Uterus (tissue), 4 donors: ENCODE results near the gene CREB3L2. TPM values are rescaled to one million over a fixed set of nuclear protein-coding genes. Genes with fewer than 3 reads are reported as not detected.
A peak's percentile ranks its signal among the peaks of the same experiment; 100 is the strongest.

Source experiments
- DNase-seq, 2 donors: peaks; one replicate each; pipeline ENCODE4 v3.0.0-alpha.2; 2019 to 2020
- H3K27ac ChIP-seq, 2 donors: fragments of 200-600 bp; sonication (generic); 1 replicate in 1 of 2; 2 replicates in 1 of 2; pipeline ENCODE4 v1.5.1; 2016 to 2018
- H3K27me3 ChIP-seq, 2 donors: fragments of 200-600 bp; sonication (generic); one replicate each; pipeline ENCODE4 v1.5.1; 2018 to 2019; ENCODE audit warnings: control low read depth in 1 of 2
- H3K36me3 ChIP-seq, 2 donors: fragments of 200-600 bp; sonication (generic); one replicate each; pipeline ENCODE4 v1.5.1; 2019; ENCODE audit warnings: control low read depth in 1 of 2
- H3K4me1 ChIP-seq, 2 donors: fragments of 200-600 bp; sonication (generic); one replicate each; pipeline ENCODE4 v1.5.1; 2018 to 2019; ENCODE audit warnings: control low read depth in 1 of 2
- H3K4me3 ChIP-seq, 2 donors: fragments of 200-600 bp; sonication (generic); 1 replicate in 1 of 2; 2 replicates in 1 of 2; pipeline ENCODE4 v1.5.1; 2018 to 2019; ENCODE audit warnings: mild to moderate bottlenecking in 1 of 2
- H3K9me3 ChIP-seq, 2 donors: fragments of 200-600 bp; sonication (generic); one replicate each; pipeline ENCODE4 v1.5.1; 2019; ENCODE audit warnings: control low read depth in 1 of 2
- POLR2A ChIP-seq, 2 donors: fragments of 450-650 bp; IDR thresholded peaks; one replicate each; pipeline ENCODE4 v1.6.1; 2016; ENCODE audit warnings: antibody characterized with exemption in 2 of 2, mild to moderate bottlenecking in 1 of 2, moderate library complexity in 1 of 2
- intact Hi-C: fragments of 100-400 bp; cut with DNase I; formaldehyde crosslinking; loops from one replicate; pipeline ENCODE4 v1.15.1; 2023; ENCODE audit warnings: low total_unique reads
- total RNA-seq, 4 donors: library from RNA; depleted of rRNA in 3 of 4; stranded (reverse); fragments of >200 nt in 3 of 4; gene quantifications; one replicate each; pipeline versions ENCODE4 v1.1.0 to v1.2.4, GENCODE V29; 2014 to 2023
- TF ChIP-seq, protein P1 (sequence below), 4 experiments: fragments of 200-600 bp in 2 of 4; fragments of 450-650 bp in 2 of 4; sonication (generic) in 2 of 4; IDR thresholded peaks; one replicate each; pipeline ENCODE4 v1.5.1; 2016 to 2019; ENCODE audit warnings: antibody characterized with exemption in 4 of 4, mild to moderate bottlenecking in 2 of 4, moderate library complexity in 1 of 4
- donor health status: DM: yes; HTN: yes; CAD: no.

CREB3L2 gene
- total RNA-seq, 4 donors from 2014 or later: 24.7 to 185 (median 41.1) TPM

- intact Hi-C loops: loop anchor here (10.0 kb wide), 1 partner anchor 236 kb away; no protein-coding TSS in a partner anchor
- DNase-seq: no peak
- Histone ChIP-seq H3K27ac (no peak overlapping the region), H3K36me3 (no peaks in the 10 kb centered on the region), H3K4me1 (no peaks in the 10 kb centered on the region), H3K9me3 (no peaks in the 10 kb centered on the region), H3K4me3 (no peak overlapping the region), H3K27me3 (no peaks in the 10 kb centered on the region)
- TF ChIP-seq POLR2A (IDR thresholded peaks at IDR 0.05): no peak
Observed at GRCh38 chr7:137890449-137890921, 111.4 kb downstream of the CREB3L2 start.

DNA sequence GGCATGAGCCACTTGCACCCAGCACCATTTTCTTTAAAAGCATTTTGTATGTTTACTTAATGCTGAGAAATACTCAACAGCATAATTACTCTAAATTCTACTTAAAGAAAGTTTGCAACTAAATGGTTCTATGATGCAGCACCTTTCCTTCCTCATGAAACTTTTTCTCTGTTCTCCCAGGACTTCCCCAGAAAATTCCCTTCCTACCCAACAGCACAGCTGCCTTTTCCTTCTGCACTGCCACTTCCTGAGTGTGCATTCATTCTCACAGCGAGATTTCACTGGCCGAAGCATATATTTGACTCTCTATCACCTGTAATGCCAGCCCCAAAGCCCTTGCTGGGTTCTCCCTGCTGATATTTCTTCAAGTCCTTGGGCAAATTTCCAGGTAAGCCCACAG, 113.6 kb downstream of the CREB3L2 start:
- Histone ChIP-seq H3K36me3 (no peaks in the 10 kb centered on the region), H3K9me3 (no peaks in the 10 kb centered on the region), H3K27ac (no peak overlapping the region), H3K4me1 (no peaks in the 10 kb centered on the region), H3K27me3 (no peaks in the 10 kb centered on the region), H3K4me3 (no peak overlapping the region)
- intact Hi-C loops: no loop called here
- DNase-seq: no peak
- TF ChIP-seq POLR2A (IDR thresholded peaks at IDR 0.05): no peak
- TF ChIP-seq, protein P1, sequence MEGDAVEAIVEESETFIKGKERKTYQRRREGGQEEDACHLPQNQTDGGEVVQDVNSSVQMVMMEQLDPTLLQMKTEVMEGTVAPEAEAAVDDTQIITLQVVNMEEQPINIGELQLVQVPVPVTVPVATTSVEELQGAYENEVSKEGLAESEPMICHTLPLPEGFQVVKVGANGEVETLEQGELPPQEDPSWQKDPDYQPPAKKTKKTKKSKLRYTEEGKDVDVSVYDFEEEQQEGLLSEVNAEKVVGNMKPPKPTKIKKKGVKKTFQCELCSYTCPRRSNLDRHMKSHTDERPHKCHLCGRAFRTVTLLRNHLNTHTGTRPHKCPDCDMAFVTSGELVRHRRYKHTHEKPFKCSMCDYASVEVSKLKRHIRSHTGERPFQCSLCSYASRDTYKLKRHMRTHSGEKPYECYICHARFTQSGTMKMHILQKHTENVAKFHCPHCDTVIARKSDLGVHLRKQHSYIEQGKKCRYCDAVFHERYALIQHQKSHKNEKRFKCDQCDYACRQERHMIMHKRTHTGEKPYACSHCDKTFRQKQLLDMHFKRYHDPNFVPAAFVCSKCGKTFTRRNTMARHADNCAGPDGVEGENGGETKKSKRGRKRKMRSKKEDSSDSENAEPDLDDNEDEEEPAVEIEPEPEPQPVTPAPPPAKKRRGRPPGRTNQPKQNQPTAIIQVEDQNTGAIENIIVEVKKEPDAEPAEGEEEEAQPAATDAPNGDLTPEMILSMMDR (IDR thresholded peaks at IDR 0.05): no peak

DNA sequence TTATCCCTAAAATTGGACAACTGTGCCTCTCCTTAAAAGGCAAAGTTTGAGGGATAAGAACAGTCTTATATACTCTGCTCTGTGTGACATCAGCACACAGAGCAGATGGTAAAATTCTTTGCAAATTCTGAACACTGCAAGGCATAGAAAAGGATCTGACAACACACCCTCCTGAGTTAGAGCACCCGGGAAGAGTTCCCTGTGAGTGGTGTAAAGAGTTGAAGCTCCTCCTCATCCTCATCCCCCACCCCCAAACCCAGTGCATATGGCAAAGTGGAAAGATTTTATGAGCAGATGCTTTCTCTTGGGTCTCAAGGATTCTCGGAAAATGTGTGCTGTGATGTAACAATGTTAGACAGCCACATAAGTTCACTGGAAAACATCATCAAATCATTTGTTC, 115.1 kb downstream of the CREB3L2 start:
- peak overlapping the region; percentile 4 to 61 for H3K27ac ChIP-seq
- H3K27me3 ChIP-seq: no peaks in the 10 kb centered on the region
- no peaks in the 10 kb centered on the region for H3K36me3 ChIP-seq
- TF ChIP-seq, protein P1 (IDR thresholded peaks at IDR 0.05): no peak
- no peak for TF ChIP-seq POLR2A (IDR thresholded peaks at IDR 0.05)
- DNase-seq: no peak
- intact Hi-C loops: no loop called here
- H3K9me3 ChIP-seq: no peaks in the 10 kb centered on the region
- no peaks in the 10 kb centered on the region for H3K4me1 ChIP-seq
- H3K4me3 ChIP-seq: no peak overlapping the region

- no peaks in the 10 kb centered on the region for H3K36me3 ChIP-seq
- H3K27me3 ChIP-seq: no peaks in the 10 kb centered on the region
- peak overlapping the region; percentile 4 to 61 for H3K27ac ChIP-seq
- no peaks in the 10 kb centered on the region for H3K9me3 ChIP-seq
- no peaks in the 10 kb centered on the region for H3K4me1 ChIP-seq
- no peak for TF ChIP-seq POLR2A (IDR thresholded peaks at IDR 0.05)
- TF ChIP-seq, protein P1 (IDR thresholded peaks at IDR 0.05): no peak
- intact Hi-C loops: no loop called here
- DNase-seq: no peak
- H3K4me3 ChIP-seq: no peak overlapping the region
Observed at GRCh38 chr7:137886281-137886680, 115.6 kb downstream of the CREB3L2 start.

DNA sequence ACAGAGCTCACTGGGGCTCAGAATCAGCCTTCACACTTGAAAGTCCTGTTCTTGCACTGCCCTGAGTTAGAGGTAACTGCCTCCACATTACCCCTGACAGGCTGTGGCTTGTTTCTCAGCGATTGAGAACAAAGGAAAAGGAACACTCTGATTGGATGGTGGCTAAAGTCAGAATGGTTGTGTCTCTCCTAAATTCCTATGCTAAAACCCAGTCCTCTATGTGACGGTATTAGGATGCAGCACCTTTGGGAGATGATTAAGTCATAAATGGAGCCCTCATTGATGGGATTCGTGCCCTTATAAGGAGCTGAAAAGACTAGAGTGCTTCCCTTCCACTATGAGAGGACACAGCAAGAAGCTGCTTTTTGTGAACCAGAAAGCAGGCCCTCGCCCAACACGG, 116.2 kb downstream of the CREB3L2 start:
- intact Hi-C loops: no loop called here
- no peaks in the 10 kb centered on the region for H3K27me3 ChIP-seq
- DNase-seq: no peak
- no peak overlapping the region for H3K4me3 ChIP-seq
- no peaks in the 10 kb centered on the region for H3K9me3 ChIP-seq
- H3K27ac ChIP-seq: peak overlapping the region; percentile 4 to 61
- no peaks in the 10 kb centered on the region for H3K36me3 ChIP-seq
- no peak for TF ChIP-seq POLR2A (IDR thresholded peaks at IDR 0.05)
- TF ChIP-seq, protein P1 (IDR thresholded peaks at IDR 0.05): no peak
- no peaks in the 10 kb centered on the region for H3K4me1 ChIP-seq

- intact Hi-C loops: no loop called here
- H3K9me3 ChIP-seq: no peaks in the 10 kb centered on the region
- peaks cover 0 to 13% of the 10 kb centered on the region in 2 donors for H3K4me1 ChIP-seq
- no peaks in the 10 kb centered on the region for H3K27me3 ChIP-seq
- H3K27ac ChIP-seq: peak overlapping the region; percentile 52 to 67
- no peak for DNase-seq
- H3K36me3 ChIP-seq: no peaks in the 10 kb centered on the region
- H3K4me3 ChIP-seq: no peak overlapping the region
- TF ChIP-seq, protein P1 (IDR thresholded peaks at IDR 0.05): no peak
- TF ChIP-seq POLR2A (IDR thresholded peaks at IDR 0.05): no peak
Observed at GRCh38 chr7:137882806-137883205, 119.1 kb downstream of the CREB3L2 start.
